Naive B cell (primary cell): ENCODE data around the gene CFI. TPM values are rescaled to one million over a fixed set of nuclear protein-coding genes. Genes with fewer than 3 reads are reported as not detected.
"Not testable (repeated sequence)": the region's sequence is repeated elsewhere in the genome, so short reads cannot be mapped to it uniquely, and the experiment has no call there.

Experiments
- ATAC-seq, 2 donors: fragments of 150-1000 bp; cut with Tn5 transposase; 2 replicates each; pipeline ENCODE4 v1.10.0; 2021; ENCODE audit warnings: low read depth in 2 of 2, mild to moderate bottlenecking in 2 of 2, moderate library complexity in 2 of 2
- DNase-seq: peaks from one replicate; pipeline ENCODE4 v3.0.0; 2022
- H3K27ac Mint-ChIP-seq, 6 donors: one replicate each; pipeline ENCODE4 v1.8.0; 2020 to 2022; ENCODE audit warnings: mild to moderate bottlenecking in 6 of 6, mixed read lengths in 6 of 6, moderate library complexity in 5 of 6, inconsistent platforms in 2 of 6
- H3K27me3 Mint-ChIP-seq, 3 donors: one replicate each; pipeline ENCODE4 v1.8.0; 2021 to 2022; ENCODE audit warnings: mixed read lengths in 3 of 3, mild to moderate bottlenecking in 1 of 3
- H3K36me3 Mint-ChIP-seq, 2 donors: one replicate each; pipeline ENCODE4 v1.8.0; 2020 to 2022; ENCODE audit warnings: mixed read lengths in 2 of 2, inconsistent platforms in 1 of 2, mild to moderate bottlenecking in 1 of 2
- H3K4me1 Mint-ChIP-seq, 3 donors: one replicate each; pipeline ENCODE4 v1.8.0; 2020 to 2022; ENCODE audit warnings: mixed read lengths in 3 of 3, inconsistent platforms in 1 of 3, mild to moderate bottlenecking in 1 of 3, moderate library complexity in 1 of 3
- H3K4me3 Mint-ChIP-seq, 8 donors: one replicate each; pipeline ENCODE4 v1.8.0; 2020 to 2022; ENCODE audit warnings: mild to moderate bottlenecking in 8 of 8, mixed read lengths in 8 of 8, moderate library complexity in 8 of 8, inconsistent platforms in 2 of 8
- H3K9me3 Mint-ChIP-seq, 7 donors: one replicate each; pipeline ENCODE4 v1.8.0; 2020 to 2022; ENCODE audit warnings: mixed read lengths in 7 of 7, mild to moderate bottlenecking in 5 of 7, inconsistent platforms in 2 of 7, moderate library complexity in 1 of 7
- polyA plus RNA-seq, 6 donors: library from polyadenylated mRNA; unstranded; fragments of 300-500 nt; fragmentation: Illumina TruSeq; gene quantifications; one replicate each; pipeline ENCODE4 v1.2.3, GENCODE V29; 2021; ENCODE audit warnings: low read depth in 6 of 6

CFI gene
- polyA plus RNA-seq, 6 donors from 2014 or later, result not detected

DNA sequence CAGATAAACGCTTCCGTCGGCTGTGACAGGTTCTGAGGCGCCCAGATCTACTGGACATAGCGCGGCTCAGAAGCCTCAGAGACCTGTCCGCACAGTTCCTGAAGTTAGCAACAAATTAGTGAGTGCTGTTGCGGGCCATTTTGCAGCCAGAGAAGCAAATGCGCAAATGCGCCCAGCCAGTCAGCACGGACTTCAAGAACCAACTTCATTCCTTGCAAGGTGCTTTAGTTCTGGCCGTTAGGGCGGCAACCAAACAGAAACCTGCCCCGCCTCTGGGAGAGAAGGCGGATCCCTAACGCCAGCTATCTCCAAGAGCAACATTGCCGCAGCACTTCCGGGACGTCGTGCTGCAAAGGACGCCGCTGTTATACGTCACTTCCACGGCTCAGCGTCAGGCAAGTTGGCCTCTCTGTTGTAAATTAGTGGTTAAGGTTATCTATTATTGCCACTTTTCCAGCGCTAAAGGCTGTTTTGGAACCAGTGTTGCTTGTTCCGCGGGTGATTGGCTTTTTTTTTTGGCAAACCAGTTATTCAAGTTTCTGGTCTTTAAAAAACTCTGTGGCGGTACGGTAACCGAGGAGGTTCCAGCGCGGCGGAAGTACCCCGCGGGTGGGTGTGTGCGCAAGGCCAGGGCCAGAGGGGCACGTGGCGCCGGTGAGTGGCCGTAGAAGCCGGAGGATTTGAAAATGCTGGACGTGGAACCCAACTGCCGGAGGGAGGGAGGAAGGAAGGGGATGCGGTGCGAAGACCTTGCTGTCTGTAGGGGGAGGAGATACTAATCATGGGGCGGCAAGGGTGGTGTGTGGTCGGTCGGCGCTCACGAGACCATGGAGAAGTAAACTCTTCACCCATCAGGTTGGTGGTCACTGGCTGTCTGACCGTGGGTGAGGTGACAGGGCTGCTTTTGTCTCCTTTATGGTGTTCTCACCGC is 13.6 kb upstream of the CFI start, which contains the start of gene GAR1:
TSS of gene GAR1 (plus strand) at position 612 of the 931 bp plus-strand sequence. CDS start 403 bp downstream, outside the sequence.
- Mint-ChIP-seq H3K36me3 (peaks cover 0 to 12% of the 10 kb centered on the region in 2 donors), H3K4me1 (peaks cover 33 to 42% (median 35%) of the 10 kb centered on the region in 3 donors), H3K9me3 (no peaks in the 10 kb centered on the region), H3K27ac (peak within 1 kb of the TSS; percentile 95 to 99 (median 98)), H3K27me3 (peaks cover 0 to 7% (median 0%) of the 10 kb centered on the region in 3 donors), H3K4me3 (peak within 1 kb of the TSS; percentile 98 to 99 (median 99))
- ATAC-seq, result peak; percentile 93 to 95
- peak; percentile 81 for DNase-seq

DNA sequence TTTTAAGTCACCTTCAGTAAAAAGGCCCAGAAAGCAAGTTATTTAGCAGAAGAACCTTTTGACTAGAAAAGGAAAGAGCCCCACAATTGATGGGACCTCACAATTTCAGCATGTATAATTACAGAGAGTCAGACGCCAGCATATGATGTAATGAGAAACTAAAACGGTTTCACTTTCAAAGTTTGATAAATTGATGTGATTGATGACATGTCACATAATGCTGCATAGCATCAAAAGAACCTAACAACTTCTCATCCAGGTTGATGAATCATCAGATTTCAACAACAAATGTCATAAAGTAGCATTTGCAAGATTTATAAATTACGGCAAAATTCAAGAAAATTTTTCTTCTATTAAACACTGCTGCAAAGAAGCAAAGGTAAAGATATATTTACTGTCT is 9.9 kb upstream of the CFI start:
- peaks cover 16 to 23% (median 21%) of the 10 kb centered on the region in 3 donors for H3K4me1 Mint-ChIP-seq
- H3K36me3 Mint-ChIP-seq, result peaks cover 0 to 3% of the 10 kb centered on the region in 2 donors
- H3K4me3 Mint-ChIP-seq, result no peak overlapping the region
- peaks cover 5 to 18% (median 7%) of the 10 kb centered on the region in 3 donors for H3K27me3 Mint-ChIP-seq
- ATAC-seq, result no peak
- H3K9me3 Mint-ChIP-seq, result no peaks in the 10 kb centered on the region
- no peak overlapping the region for H3K27ac Mint-ChIP-seq
- no peak for DNase-seq

DNA sequence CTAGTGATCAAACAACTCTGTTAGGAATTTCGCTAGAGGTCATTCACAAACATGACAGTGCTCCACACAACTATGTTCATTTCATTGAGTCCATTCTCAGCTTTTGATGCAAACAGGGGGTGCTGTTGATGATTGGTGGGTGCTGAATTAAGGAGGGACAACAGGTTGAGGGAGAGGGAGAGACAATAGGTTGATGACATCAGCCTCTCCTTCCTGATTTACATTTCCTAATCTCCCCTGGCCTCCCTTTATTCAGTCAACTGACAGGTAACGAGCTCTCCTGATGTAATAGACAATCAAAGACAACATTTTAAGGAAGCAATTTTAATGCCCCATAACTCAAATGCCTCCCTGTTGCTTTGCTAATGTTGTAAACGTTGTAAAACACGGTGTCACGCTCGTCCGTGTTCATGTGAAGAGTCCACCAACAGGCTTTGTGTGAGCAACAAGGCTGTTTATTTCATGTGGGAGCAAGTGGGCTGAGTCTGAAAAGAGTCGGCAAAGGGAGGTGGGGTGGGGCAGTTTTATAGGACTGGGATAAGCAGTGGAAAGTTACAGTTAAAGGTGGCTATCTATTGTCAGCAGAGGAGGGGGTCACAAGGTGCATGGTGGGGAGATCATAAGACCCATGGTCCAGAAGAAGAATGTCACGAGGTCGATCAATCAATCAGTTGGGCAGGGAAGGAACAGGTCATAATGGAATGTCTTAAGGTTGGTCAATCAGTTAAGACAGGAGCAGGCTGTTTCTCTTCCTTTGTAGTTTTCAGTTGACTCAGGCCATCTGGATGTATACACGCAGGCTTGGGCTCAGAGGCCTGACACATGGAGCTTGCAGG is 9.0 kb upstream of the CFI start:
- H3K27ac Mint-ChIP-seq, result no peak overlapping the region

DNA sequence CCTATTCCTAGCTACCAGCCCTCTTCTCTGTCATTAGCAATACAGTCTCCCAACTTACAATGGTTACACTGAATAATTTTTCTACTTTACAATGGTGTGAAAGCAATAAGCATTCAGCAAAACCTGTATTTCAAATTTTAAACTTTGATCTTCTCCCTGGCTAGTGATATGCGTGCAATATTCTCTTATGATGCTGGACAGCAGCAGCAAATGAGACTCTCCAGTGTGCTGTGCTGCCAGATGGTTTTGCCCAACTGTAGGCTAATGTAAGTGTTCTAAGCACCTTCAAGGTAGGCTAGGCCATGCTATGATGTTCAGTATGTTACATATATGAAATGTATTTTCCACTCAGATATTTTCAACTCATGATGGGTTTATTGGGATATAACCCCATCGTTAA is 7.9 kb upstream of the CFI start:
- Mint-ChIP-seq H3K4me3 (no peak overlapping the region), H3K27ac (no peak overlapping the region), H3K4me1 (peaks cover 2 to 4% (median 4%) of the 10 kb centered on the region in 3 donors), H3K27me3 (peaks cover 5 to 21% (median 18%) of the 10 kb centered on the region in 3 donors), H3K36me3 (peaks cover 0 to 3% of the 10 kb centered on the region in 2 donors), H3K9me3 (no peaks in the 10 kb centered on the region)
- DNase-seq (no peak), ATAC-seq (no peak)

More for the DNA sequence above, 9.0 kb upstream of the CFI start:
- H3K4me3 Mint-ChIP-seq, result peak overlapping the region in 1 of 8 donors; percentile 53
- H3K36me3 Mint-ChIP-seq, result peaks cover 0 to 3% of the 10 kb centered on the region in 2 donors
- DNase-seq (no peak), ATAC-seq (no peak)
- no peaks in the 10 kb centered on the region for H3K9me3 Mint-ChIP-seq
- H3K4me1 Mint-ChIP-seq, result peaks cover 8 to 14% (median 11%) of the 10 kb centered on the region in 3 donors
- peaks cover 5 to 18% (median 14%) of the 10 kb centered on the region in 3 donors for H3K27me3 Mint-ChIP-seq

DNA sequence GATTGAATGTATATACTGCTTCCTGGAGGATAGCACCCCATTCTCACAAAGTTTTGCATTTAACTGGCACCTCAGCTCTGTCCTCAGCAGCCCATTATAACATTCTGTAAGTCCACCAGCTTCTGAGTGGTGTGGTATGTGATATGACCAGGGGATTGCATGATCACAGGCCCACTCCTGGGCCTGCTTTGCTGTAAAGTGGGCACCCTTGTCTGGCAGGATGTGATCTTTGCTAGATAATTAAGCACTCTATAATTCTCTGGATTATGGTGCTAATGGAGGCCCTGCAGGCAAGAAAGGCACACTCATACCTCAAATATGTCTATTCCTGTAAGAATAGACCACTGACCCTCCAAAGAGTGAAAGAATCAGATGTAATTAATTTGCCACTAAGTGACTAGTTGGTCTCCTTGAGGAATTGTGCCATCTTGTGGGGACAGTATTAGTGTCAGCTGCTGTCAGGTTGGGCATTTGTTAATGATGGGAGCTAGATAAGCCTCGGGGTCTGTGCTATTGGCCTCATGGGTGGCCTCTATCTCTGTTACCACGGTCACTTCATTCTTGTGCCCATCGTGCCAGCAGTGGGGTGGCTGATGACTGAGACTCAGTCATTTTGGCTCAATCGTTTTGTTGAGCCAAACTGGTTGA is 2.2 kb upstream of the CFI start:
- ATAC-seq (peak; percentile 53 to 67), DNase-seq (peak; percentile 9)
- Mint-ChIP-seq H3K27me3 (peaks cover 0 to 21% (median 6%) of the 10 kb centered on the region in 3 donors), H3K36me3 (no peaks in the 10 kb centered on the region), H3K27ac (no peak overlapping the region), H3K9me3 (no peaks in the 10 kb centered on the region), H3K4me3 (no peak overlapping the region), H3K4me1 (no peaks in the 10 kb centered on the region)

DNA sequence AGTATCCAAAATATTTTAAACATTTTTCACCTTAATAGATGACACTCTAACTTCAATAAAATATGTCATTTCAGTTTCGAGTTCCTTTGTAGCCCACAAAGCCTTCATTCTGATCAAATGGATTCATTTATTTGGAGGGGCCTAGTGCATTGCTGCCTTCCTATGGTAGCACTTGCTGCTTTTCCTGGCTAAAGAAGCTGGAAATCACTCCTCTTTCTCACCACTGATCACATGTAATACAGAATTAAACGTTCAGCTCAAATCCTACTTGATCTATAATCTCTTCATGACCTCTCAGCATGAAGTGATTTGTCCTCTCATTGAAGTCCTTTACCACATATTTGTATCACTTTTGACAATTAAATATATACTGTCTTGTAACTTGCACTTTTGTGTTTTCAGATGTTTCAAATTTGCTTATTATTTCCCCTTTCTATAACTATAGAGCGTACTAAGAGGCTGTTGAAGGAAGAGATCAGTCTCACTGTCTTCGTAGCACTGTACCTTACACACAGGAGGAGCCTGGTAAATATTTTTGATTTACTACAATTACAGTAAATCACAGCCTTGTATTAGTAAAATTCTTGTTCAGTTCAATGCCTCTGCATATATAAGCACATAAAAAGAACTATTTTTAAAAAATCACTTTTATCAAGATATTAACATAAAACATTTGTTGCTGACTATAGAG is 555 bp downstream of the CFI start:
- Mint-ChIP-seq H3K4me1 (no peaks in the 10 kb centered on the region), H3K9me3 (peaks cover 0 to 19% (median 7%) of the 10 kb centered on the region in 7 donors), H3K27me3 (peaks cover 9 to 20% (median 17%) of the 10 kb centered on the region in 3 donors), H3K4me3 (no peak overlapping the region), H3K36me3 (no peaks in the 10 kb centered on the region), H3K27ac (no peak overlapping the region)
- ATAC-seq, result no peak
- no peak for DNase-seq

DNA sequence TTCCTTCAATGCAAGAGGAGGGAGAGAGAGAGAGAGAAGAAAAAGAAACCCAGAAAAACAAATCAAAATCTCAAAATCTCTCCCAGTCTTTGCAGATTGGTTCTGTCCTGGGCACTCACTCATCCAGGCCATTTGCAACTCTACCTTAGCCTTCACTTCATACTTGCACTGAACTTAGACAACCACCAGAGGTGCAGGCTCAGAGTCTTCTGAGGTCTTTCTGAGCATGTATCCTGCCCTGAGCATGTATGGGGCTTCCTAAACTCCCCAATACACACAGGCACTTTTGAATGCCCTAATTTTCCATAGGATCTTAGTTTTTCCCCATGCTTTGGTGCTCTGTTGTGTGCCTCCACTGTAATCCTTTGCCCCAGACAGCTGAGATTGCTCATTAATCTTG is 2.9 kb downstream of the CFI start:
- Mint-ChIP-seq H3K36me3 (peaks cover 6 to 16% of the 10 kb centered on the region in 2 donors), H3K4me3 (no peak overlapping the region), H3K4me1 (no peaks in the 10 kb centered on the region), H3K27ac (no peak overlapping the region), H3K27me3 (peaks cover 9 to 34% (median 25%) of the 10 kb centered on the region in 3 donors), H3K9me3 (peaks cover 11 to 42% (median 21%) of the 10 kb centered on the region in 7 donors)
- DNase-seq (no peak), ATAC-seq (no peak)

DNA sequence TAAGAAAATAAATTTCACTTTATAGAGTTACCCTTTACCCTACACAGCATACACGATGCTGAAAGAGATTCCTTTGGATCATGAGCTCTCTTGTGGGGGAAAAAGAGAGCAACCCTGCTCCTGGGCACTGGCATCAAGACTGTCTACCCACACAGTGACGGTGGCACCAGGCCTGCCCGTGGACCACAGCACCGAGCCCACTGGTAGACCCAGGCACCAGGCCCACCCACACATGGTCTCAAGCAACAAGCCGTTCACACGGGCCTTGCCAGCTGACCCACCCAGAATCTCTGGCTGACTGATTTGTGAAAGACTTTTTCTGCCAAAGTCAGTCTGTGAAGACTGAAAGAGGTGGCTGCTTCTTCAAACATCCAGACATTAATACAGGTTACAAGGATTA is 6.7 kb downstream of the CFI start:
- ATAC-seq (no peak), DNase-seq (no peak)
- no peaks in the 10 kb centered on the region for H3K4me1 Mint-ChIP-seq
- peaks cover 14 to 41% (median 36%) of the 10 kb centered on the region in 3 donors for H3K27me3 Mint-ChIP-seq
- H3K36me3 Mint-ChIP-seq, result peaks cover 13 to 17% of the 10 kb centered on the region in 2 donors
- peaks cover 12 to 62% (median 23%) of the 10 kb centered on the region in 7 donors for H3K9me3 Mint-ChIP-seq
- H3K27ac Mint-ChIP-seq, result no peak overlapping the region
- peak overlapping the region in 1 of 8 donors; percentile 22 for H3K4me3 Mint-ChIP-seq

DNA sequence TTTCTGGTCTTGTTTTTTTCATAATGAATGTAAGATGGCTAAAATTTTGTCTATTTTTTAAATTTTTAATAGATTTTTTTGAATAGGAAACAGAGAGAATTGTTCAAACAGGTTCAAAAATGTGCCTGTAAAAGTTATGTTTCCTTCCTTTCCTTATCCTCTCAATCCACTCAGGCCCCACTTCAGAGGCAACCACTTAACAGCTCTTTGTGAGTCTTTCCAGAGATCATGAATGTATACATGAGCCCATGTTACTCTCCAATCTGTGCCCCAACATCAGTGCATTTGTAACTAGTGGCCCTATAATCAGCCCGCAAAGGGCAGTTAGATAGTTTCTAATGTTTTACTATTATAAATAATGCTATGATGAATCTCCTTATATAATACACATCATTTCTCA is 14.0 kb downstream of the CFI start:
- H3K27me3 Mint-ChIP-seq, result peaks cover 0 to 11% (median 9%) of the 10 kb centered on the region in 3 donors
- peaks cover 0 to 11% of the 10 kb centered on the region in 2 donors for H3K36me3 Mint-ChIP-seq
- peaks cover 0 to 6% (median 0%) of the 10 kb centered on the region in 3 donors for H3K4me1 Mint-ChIP-seq
- peaks cover 0 to 28% (median 2%) of the 10 kb centered on the region in 7 donors for H3K9me3 Mint-ChIP-seq
- DNase-seq (no peak), ATAC-seq (no peak)
- no peak overlapping the region for H3K27ac Mint-ChIP-seq
- H3K4me3 Mint-ChIP-seq, result no peak overlapping the region

DNA sequence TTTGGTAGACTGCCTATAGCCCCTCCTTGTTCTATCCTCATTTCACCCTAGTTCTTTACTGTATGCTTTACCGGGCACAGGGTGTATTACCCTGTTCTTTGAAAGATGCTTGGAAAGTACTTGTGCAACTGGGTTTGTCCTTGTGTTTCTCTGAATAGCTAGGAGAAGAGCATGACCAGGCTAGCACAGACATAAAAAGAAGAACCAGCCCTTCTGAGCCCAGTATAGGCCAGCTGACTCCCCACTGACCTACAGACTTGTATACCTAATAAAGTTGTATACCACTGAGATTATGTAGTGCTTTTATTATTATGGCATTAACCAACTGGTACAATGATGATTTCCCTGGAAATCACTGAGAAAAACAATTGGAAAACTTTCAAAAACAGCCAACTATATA is 15.0 kb downstream of the CFI start:
- H3K9me3 Mint-ChIP-seq, result peaks cover 0 to 28% (median 2%) of the 10 kb centered on the region in 7 donors
- no peak for ATAC-seq
- no peak overlapping the region for H3K27ac Mint-ChIP-seq
- no peak overlapping the region for H3K4me3 Mint-ChIP-seq
- peaks cover 0 to 6% (median 0%) of the 10 kb centered on the region in 3 donors for H3K4me1 Mint-ChIP-seq
- H3K27me3 Mint-ChIP-seq, result peaks cover 0 to 7% (median 6%) of the 10 kb centered on the region in 3 donors
- no peak for DNase-seq
- H3K36me3 Mint-ChIP-seq, result peaks cover 0 to 11% of the 10 kb centered on the region in 2 donors

DNA sequence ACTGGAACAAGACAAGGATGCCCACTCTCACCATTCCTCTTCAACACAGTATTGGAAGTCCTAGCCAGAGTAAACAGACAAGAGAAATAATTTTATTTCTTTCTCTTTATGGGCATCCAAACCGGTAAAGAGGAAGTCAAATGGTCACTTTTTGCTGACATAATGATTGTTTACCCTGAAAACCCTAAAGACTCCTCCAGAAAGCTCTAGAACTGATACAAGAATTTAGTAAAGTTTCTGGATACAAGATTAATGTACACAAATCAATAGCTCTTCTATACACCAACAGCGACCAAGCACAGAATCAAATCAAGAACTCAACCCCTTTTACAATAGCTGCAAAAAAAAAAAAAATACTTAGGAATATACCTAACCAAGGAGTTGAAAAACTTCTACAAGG is 19.7 kb downstream of the CFI start:
- ATAC-seq, DNase-seq: not testable (repeated sequence)

DNA sequence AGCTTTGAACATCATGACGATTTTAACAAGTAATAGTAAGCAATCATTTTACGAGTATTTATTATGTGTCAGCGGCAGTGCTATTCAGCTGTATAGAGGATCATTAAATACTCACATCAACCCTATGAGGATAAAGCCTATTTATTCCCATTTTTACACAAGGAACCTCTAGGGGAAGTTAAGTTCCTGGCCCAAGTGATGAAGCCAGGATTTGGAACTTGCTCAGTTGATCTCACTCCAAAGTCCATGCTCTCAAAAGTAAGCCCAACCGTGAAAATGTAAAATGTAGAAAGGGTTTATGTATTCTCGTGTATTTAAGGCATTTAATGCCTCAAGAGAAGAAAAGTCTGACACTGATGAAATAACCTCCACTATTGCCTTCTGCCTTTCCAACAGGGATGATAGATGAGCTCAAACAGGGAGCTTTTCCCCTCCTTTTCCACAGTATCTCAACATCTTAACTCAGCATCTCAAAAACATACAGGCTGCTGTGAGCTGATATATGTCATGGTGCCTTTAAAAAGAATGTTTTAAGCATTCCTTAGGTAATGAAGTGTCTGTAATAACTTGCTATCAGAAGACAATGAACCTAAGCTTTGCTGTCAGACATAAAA is 36.9 kb downstream of the CFI start:
- ATAC-seq (no peak), DNase-seq (no peak)
- H3K36me3 Mint-ChIP-seq, result no peaks in the 10 kb centered on the region
- H3K27me3 Mint-ChIP-seq, result peaks cover 30 to 38% (median 30%) of the 10 kb centered on the region in 3 donors
- H3K9me3 Mint-ChIP-seq, result peaks cover 0 to 6% (median 0%) of the 10 kb centered on the region in 7 donors
- H3K27ac Mint-ChIP-seq, result no peak overlapping the region
- H3K4me3 Mint-ChIP-seq, result no peak overlapping the region
- no peaks in the 10 kb centered on the region for H3K4me1 Mint-ChIP-seq

More for the DNA sequence above, 19.7 kb downstream of the CFI start:
- Mint-ChIP-seq H3K9me3 (peaks cover 0 to 17% (median 3%) of the 10 kb centered on the region in 7 donors), H3K27me3 (peaks cover 0 to 10% (median 0%) of the 10 kb centered on the region in 3 donors)
- not testable (repeated sequence) for H3K27ac Mint-ChIP-seq, H3K4me1 Mint-ChIP-seq, H3K4me3 Mint-ChIP-seq, H3K36me3 Mint-ChIP-seq
